Keratinocyte (primary cell): Measurements from ENCODE around the gene ZNF320. TPM values are rescaled to one million over a fixed set of nuclear protein-coding genes. Genes with fewer than 3 reads are reported as not detected.
"Not testable (repeated sequence)": the region's sequence is repeated elsewhere in the genome, so short reads cannot be mapped to it uniquely, and the experiment has no call there.

Experiments
- DNase-seq: peaks from one replicate; pipeline ENCODE4 v3.0.0-alpha.2; 2011; ENCODE audit warnings: low read depth, missing footprints, low spot score
- FAIRE-seq: peaks from 2 replicates; lab custom pipeline; 2011; peaks lifted over from hg19 to GRCh38; lab: Jason Lieb, UNC
- H2AFZ ChIP-seq: 2 replicates; pipeline ENCODE4 v1.6.0; 2012; ENCODE audit warnings: low read length, control low read depth, inconsistent platforms; ENCODE audit not compliant: control insufficient read depth
- H3K27ac ChIP-seq: 2 replicates; pipeline ENCODE4 v1.5.1; 2011; ENCODE audit warnings: low read length; ENCODE audit not compliant: control insufficient read depth, insufficient read depth
- H3K27me3 ChIP-seq: 3 replicates; pipeline ENCODE4 v1.6.0; 2011; ENCODE audit warnings: low read length; ENCODE audit not compliant: control insufficient read depth, insufficient read depth; ENCODE audit errors: extremely low read depth
- H3K36me3 ChIP-seq, 2 experiments: 2 replicates in 1 of 2; 3 replicates in 1 of 2; pipeline ENCODE4 v1.5.1; 2011; ENCODE audit warnings: low read length in 2 of 2, mild to moderate bottlenecking in 1 of 2; ENCODE audit not compliant: control insufficient read depth in 2 of 2, insufficient read depth in 2 of 2; ENCODE audit errors: extremely low read depth in 1 of 2
- H3K4me1 ChIP-seq: 3 replicates; pipeline ENCODE4 v1.5.1; 2011; ENCODE audit warnings: low read length; ENCODE audit not compliant: control insufficient read depth, insufficient read depth; ENCODE audit errors: extremely low read depth
- H3K4me2 ChIP-seq: 3 replicates; pipeline ENCODE4 v1.6.0; 2011; ENCODE audit warnings: low read depth, low read length; ENCODE audit not compliant: control insufficient read depth, insufficient read depth; ENCODE audit errors: extremely low read depth
- H3K4me3 ChIP-seq, 3 experiments: fragments of 200-600 bp in 1 of 3; sonication (generic) in 1 of 3; 2 replicates in 2 of 3; 3 replicates in 1 of 3; pipeline ENCODE4 v1.5.1; 2011 to 2016; ENCODE audit warnings: low read length in 3 of 3, mild to moderate bottlenecking in 3 of 3, control low read depth in 2 of 3, inconsistent platforms in 1 of 3, low read depth in 1 of 3, mixed read lengths in 1 of 3, mixed run types in 1 of 3, moderate library complexity in 1 of 3; ENCODE audit not compliant: control insufficient read depth in 2 of 3, insufficient read depth in 2 of 3; ENCODE audit errors: extremely low read depth in 1 of 3
- H3K79me2 ChIP-seq: 2 replicates; pipeline ENCODE4 v1.6.0; 2012; ENCODE audit warnings: low read length; ENCODE audit not compliant: control insufficient read depth, insufficient read depth
- H3K9ac ChIP-seq: 3 replicates; pipeline ENCODE4 v1.6.0; 2011; ENCODE audit warnings: low read length; ENCODE audit not compliant: control insufficient read depth, insufficient read depth; ENCODE audit errors: extremely low read depth
- H3K9me1 ChIP-seq: 3 replicates; pipeline ENCODE4 v1.6.0; 2011; ENCODE audit warnings: low read length; ENCODE audit not compliant: control insufficient read depth, insufficient read depth; ENCODE audit errors: extremely low read depth
- H3K9me3 ChIP-seq: 2 replicates; pipeline ENCODE4 v1.5.1; 2012; ENCODE audit warnings: low read depth, low read length; ENCODE audit not compliant: control insufficient read depth
- H4K20me1 ChIP-seq: 3 replicates; pipeline ENCODE4 v1.6.0; 2011; ENCODE audit warnings: low read length; ENCODE audit not compliant: control insufficient read depth, insufficient read depth; ENCODE audit errors: extremely low read depth
- CTCF ChIP-seq, 3 experiments: IDR thresholded peaks in 1 of 3; conservative IDR thresholded peaks in 1 of 3; optimal IDR thresholded peaks in 1 of 3; 2 replicates in 2 of 3; 3 replicates in 1 of 3; pipeline versions ENCODE3 to v1.5.1; 2011; ENCODE audit warnings: low read length in 3 of 3, mild to moderate bottlenecking in 3 of 3, moderate library complexity in 2 of 3, control low read depth in 1 of 3, inconsistent platforms in 1 of 3; ENCODE audit not compliant: insufficient read depth in 2 of 3; ENCODE audit errors: extremely low read depth in 1 of 3
- EZH2 ChIP-seq: IDR thresholded peaks from one replicate; pipeline ENCODE4 v1.6.1; 2012; ENCODE audit warnings: inconsistent platforms, mild to moderate bottlenecking, low read length, moderate library complexity
- dilution Hi-C: fragments of 300-500 bp; cut with MboI; formaldehyde crosslinking; loops from one replicate; pipeline ENCODE4 v1.7.0; 2020; ENCODE audit warnings: low sequenced_read_pairs; ENCODE audit not compliant: extremely low pct_ligation_motif_present
- polyA plus RNA-seq, 5 experiments: library from polyadenylated mRNA; depleted of rRNA in 3 of 5; stranded (reverse) in 3 of 5; stranded (forward) in 1 of 5; unstranded in 1 of 5; fragments of >200 nt; gene quantifications; 1 replicate in 1 of 5; 2 replicates in 3 of 5; 3 replicates in 1 of 5; pipeline versions ENCODE4 v1.2.1 to v1.2.3, GENCODE V29; 2011 to 2012; ENCODE audit warnings: missing spikeins in 2 of 5, low read depth in 1 of 5, low replicate concordance in 1 of 5

ZNF320 gene
- polyA plus RNA-seq, 1 donor (not counting 4 experiments of a cell fraction or from before 2014, with no cell fraction given), result 12.5 TPM

- dilution Hi-C loops, result no loop called here
- no peak overlapping the region for H3K27ac ChIP-seq
- H3K36me3 ChIP-seq, result peaks cover 4 to 11% of the 10 kb centered on the region in 2 experiments
- no peak overlapping the region for H3K4me2 ChIP-seq
- no peak overlapping the region for H3K4me3 ChIP-seq
- H3K79me2 ChIP-seq, result peaks cover 2% of the 10 kb centered on the region
- H4K20me1 ChIP-seq, result no peaks in the 10 kb centered on the region
- no peak overlapping the region for H3K9ac ChIP-seq
- H3K9me1 ChIP-seq, result no peaks in the 10 kb centered on the region
- no peak for DNase-seq
- H3K27me3 ChIP-seq, result no peaks in the 10 kb centered on the region
- no peak overlapping the region for H2AFZ ChIP-seq
- H3K9me3 ChIP-seq, result no peaks in the 10 kb centered on the region
- FAIRE-seq, result no peak
- peaks cover 4% of the 10 kb centered on the region for H3K4me1 ChIP-seq
- TF ChIP-seq EZH2 (no peak), CTCF (optimal IDR thresholded peaks at IDR 0.05 in 1 of 3, IDR thresholded peaks at IDR 0.05 in 1 of 3, conservative IDR thresholded peaks at IDR 0.05 in 1 of 3; ENCODE audit: extremely low read depth in 1 of 3, insufficient read depth in 2 of 3, low read length in 3 of 3) (no peak)
These were observed 20.1 kb upstream of the ZNF320 start for GRCh38 chr19:52917531-52917930.

- Histone ChIP-seq H3K4me3 (no peak overlapping the region), H3K9me1 (no peaks in the 10 kb centered on the region), H3K9ac (no peak overlapping the region), H3K27me3 (no peaks in the 10 kb centered on the region), H2AFZ (no peak overlapping the region), H3K4me2 (no peak overlapping the region), H3K27ac (no peak overlapping the region), H3K36me3 (peaks cover 0 to 12% of the 10 kb centered on the region in 2 experiments), H4K20me1 (no peaks in the 10 kb centered on the region), H3K4me1 (no peaks in the 10 kb centered on the region), H3K9me3 (peaks cover 3% of the 10 kb centered on the region), H3K79me2 (no peaks in the 10 kb centered on the region)
- dilution Hi-C loops, result no loop called here
- DNase-seq (no peak), FAIRE-seq (no peak)
- no peak for TF ChIP-seq CTCF (optimal IDR thresholded peaks at IDR 0.05 in 1 of 3, IDR thresholded peaks at IDR 0.05 in 1 of 3, conservative IDR thresholded peaks at IDR 0.05 in 1 of 3; ENCODE audit: extremely low read depth in 1 of 3, insufficient read depth in 2 of 3, low read length in 3 of 3)
- TF ChIP-seq EZH2, result no peak
These were observed 13.2 kb upstream of the ZNF320 start for GRCh38 chr19:52910648-52911047.

- FAIRE-seq, dilution Hi-C loops, H3K9me3 ChIP-seq: not testable (repeated sequence)
These were observed 6.8 kb upstream of the ZNF320 start for GRCh38 chr19:52904052-52904780.

More at GRCh38 chr19:52904052-52904780, 6.8 kb upstream of the ZNF320 start:
- not testable (repeated sequence) for H3K4me2 ChIP-seq, H3K27ac ChIP-seq, H3K9ac ChIP-seq, H3K36me3 ChIP-seq, H3K9me1 ChIP-seq, DNase-seq, H4K20me1 ChIP-seq, H3K79me2 ChIP-seq, H2AFZ ChIP-seq, H3K4me1 ChIP-seq, H3K4me3 ChIP-seq, H3K27me3 ChIP-seq
